Lung microvascular endothelial cell (primary cell): Measurements from ENCODE around the gene TLCD3B. TPM values are rescaled to one million over a fixed set of nuclear protein-coding genes. Genes with fewer than 3 reads are reported as not detected.
"Not testable (repeated sequence)": the region's sequence is repeated elsewhere in the genome, so short reads cannot be mapped to it uniquely, and the experiment has no call there.

Experiments used
- DNase-seq, 2 donors: peaks; one replicate each; pipeline versions ENCODE4 v3.0.0 to v3.0.0-alpha.2; 2010; ENCODE audit warnings: low read depth in 2 of 2
- total RNA-seq: library from RNA; depleted of rRNA; stranded (reverse); fragments of >200 nt; gene quantifications from 2 replicates; pipeline ENCODE4 v1.2.1, GENCODE V29; 2014

Gene TLCD3B
- total RNA-seq, 1 donor from 2014 or later: not detected

DNA sequence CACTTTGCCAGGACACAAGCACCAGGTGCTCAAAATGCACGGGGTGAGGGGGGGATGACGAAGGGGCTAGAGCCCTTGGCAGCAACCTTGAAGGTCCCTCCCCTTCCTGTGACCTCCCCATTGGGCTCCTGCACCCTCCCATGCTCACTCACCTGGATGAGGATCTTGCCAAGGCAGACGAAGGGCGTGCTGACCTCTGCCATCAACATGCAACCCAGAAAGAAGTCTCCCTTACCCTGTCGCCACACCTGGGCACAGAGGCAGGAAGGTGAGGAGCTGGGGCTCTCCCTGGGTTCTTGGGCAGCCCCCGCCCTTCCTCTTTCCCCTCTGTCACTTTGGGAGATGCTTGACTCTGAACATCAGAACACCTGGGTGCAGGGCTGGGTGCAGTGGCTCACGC lies 5.5 kb downstream of the TLCD3B start:
- no peak for DNase-seq

DNA sequence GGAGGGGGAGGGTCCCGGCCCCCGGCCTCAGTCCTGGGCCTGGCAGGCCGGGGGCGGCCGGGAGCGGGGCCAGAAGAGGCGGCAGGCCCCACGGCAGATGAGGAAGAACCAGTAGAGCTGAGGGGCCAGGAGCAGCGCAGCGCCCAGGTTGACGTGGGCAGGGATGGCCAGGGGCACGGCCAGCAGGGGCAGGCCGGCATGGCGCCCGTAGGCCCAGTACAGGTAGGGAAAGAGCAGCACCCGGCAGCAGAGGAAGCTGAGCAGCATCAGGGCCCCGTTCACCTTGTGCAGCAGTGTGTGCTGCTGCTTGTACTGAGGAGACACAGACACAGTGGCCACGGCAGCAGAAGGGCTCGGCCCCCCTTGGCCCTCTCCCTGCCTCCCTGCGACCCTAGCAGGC lies 5.9 kb downstream of the TLCD3B start:
- no peak for DNase-seq

DNA sequence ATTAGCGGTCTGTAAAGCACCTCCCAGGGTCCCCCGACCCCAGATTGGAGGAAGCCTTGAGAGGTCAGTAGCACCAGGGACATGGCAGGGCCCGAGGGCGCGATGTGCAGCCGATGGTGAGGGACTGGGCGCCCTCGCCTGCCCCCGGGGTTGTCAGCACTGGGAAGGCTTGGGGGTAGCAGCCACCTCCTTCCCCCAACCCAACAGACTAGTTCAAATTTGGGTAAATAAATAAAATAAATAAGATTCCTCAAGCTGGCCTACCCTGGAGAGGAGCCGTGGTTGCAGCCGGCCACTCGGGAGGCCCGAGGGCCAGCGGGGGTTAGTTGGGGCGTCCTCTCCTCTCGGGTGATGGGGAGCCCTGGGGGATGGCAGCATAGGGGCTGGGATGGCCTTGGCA lies 6.6 kb downstream of the TLCD3B start:
- no peak for DNase-seq

DNA sequence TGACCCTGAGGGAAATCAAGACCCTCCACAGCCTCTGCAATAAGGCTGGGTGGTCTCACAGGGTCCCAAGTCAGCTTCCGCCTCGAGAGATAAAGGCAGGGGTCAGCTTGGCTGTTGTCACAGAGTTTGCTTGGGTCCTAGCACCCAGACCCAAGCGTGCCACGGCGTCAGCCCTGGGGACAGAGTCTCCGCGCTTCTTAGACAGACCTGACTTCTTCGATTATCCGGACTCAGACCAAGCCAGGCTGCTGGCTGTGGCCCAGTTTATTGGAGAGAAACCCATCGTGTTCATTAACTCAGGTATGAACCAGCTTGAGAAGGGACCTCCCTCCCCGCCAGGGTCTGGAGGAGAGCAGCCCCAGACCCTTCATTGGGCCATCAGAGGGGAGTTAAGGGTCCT lies 7.5 kb downstream of the TLCD3B start:
- DNase-seq: no peak

DNA sequence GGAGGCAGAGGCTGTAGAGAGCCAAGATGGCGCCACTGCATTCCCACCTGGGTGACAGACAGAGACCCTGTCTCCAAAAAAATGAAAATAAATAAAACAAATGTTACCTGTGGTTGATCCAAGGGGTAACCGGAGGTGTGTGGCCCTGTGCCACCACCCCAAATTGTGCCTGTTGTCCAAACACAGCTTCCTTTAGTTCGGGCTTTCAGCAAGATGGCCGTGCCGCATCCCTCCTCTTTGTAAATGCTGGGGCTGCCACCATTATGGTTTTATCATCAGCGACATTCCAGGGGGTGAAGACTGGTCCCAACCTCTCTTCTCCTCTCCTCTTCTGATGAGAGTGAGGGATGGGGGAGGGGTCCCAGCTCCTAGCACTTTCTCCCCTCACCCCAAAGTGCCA lies 8.2 kb downstream of the TLCD3B start, which contains the start of gene C16orf92:
Gene C16orf92 (plus strand): TSS at position 312 of the 400 bp plus-strand sequence. CDS start 143 bp downstream, outside the sequence.
- no peak for DNase-seq

DNA sequence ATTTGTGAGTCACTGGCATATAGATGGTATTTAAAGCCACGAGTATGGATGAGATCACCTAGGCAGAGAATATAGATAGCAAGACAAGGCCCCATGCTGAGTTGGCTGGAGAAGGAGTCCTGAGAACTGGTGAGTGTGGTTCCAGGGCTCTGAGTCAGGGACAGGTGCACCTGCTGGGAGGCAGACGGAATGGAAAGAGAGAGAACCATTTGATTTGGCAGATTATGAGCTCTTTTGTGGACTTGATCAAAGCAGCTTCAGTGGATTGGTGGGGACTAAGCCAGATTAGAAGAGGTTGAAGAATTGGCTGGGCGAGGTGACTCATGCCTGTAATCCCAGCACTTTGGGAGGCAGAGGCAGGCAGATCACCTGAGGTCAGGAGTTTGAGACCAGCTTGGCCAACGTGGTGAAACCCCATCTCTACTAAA lies 12.3 kb downstream of the TLCD3B start:
- DNase-seq: no peak

DNA sequence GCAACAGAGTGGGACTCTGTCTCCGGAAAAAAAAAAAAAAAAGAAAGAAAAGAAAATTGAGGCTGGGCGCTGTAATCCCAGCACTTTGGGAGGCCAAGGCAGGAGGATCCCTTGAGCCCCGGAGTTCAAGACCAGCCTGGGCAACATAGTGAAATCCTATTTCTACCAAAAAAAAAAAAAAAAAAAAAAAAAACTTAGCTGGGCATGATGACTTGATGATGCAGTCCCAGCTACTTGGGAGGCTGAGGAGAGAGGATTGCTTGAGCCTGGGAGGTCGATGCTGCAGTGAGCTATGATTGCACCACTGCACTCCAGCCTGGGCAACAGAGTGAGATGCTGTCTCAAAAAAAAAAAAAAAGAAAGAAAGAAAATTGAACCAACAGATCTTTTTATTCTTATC lies 13.1 kb downstream of the TLCD3B start:
- DNase-seq: not testable (repeated sequence)

DNA sequence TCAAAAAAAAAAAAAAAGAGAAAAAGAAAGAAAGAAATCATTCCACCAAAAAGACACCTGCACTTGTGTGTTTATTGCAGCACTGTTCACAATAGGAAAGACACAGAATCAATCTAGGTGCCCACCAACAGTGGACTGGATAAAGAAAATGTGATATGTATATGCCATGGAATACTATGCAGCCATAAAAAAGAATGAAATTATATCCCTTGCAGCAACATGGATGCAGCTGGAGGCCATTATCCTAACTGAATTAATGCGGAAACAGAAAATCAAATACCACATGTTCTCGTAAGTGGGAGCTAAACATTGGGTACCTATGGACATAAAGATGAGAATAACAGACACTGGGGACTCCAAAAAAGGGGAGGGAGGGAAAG lies 13.8 kb downstream of the TLCD3B start:
- DNase-seq: no peak

DNA sequence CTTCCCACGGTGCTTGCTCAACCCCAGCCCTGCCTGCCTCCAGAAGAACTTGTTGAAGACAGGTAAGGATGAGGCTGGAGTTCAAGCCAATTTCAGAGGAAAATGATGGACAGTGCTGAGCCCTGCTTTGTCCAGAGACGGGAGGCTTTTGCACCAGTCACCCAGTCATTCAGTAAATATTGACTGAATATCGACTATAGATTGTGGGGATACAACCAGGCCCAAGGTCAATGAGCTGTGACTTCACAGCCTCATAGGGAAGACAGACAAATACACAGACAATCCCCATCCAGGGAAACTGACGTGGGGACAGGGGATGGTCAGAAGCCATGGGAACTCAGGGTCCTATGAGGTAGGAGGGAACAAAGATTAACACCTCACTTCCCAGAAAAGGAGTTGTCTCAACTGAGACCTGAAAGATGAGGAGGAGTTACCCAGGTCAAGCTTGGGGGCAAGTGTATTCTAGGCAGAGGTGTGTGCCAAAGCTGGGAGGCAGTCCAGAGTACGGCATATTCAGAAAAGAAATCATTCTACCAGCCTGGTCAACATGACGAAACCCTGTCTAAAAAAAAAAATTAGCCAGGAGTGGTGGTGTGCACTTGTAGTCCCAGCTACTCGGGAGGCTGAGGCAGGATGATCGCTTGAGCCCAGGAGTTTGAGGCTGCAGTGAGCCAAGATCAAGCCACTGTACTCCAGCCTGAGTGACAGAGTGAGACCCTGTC lies 14.4 kb downstream of the TLCD3B start:
- no peak for DNase-seq

DNA sequence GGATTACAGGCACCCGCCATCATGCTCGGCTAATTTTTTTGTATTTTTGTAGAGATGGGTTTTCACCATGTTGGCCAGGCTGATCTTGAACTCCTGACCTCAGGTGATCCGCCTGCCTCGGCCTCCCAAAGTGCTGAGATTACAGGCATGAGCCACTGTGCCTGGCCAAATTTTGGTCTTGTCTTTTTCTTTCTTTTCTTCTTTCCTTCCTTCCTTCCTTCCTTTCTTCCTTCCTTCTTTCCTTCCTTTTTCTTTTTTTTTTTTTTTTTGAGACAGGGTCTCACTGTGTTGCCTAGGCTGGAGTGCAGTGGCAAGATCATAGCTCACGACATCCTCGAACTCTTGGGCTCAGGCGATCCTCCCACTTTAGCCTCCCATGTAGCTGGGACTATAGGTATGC lies 15.6 kb downstream of the TLCD3B start:
- DNase-seq: not testable (repeated sequence)

DNA sequence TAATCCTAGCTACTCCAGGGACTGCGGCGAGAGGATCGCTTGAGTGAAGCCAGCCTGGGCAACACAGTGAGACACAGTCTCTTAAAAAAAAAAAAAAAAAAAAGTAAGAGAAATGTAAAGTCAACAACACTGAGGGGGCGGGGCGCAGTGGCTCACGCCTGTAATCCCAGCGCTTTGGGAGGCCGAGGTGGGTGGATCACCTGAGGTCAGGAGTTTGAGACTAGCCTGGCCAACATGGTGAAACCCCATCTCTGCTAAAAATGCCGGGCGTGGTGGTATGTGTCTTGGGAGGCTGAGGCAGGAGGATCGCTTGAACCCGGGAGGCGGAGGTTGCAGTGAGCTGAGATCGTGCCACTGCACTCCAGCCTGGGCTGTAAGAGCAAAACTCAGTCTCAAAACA lies 18.5 kb downstream of the TLCD3B start:
- not testable (repeated sequence) for DNase-seq

DNA sequence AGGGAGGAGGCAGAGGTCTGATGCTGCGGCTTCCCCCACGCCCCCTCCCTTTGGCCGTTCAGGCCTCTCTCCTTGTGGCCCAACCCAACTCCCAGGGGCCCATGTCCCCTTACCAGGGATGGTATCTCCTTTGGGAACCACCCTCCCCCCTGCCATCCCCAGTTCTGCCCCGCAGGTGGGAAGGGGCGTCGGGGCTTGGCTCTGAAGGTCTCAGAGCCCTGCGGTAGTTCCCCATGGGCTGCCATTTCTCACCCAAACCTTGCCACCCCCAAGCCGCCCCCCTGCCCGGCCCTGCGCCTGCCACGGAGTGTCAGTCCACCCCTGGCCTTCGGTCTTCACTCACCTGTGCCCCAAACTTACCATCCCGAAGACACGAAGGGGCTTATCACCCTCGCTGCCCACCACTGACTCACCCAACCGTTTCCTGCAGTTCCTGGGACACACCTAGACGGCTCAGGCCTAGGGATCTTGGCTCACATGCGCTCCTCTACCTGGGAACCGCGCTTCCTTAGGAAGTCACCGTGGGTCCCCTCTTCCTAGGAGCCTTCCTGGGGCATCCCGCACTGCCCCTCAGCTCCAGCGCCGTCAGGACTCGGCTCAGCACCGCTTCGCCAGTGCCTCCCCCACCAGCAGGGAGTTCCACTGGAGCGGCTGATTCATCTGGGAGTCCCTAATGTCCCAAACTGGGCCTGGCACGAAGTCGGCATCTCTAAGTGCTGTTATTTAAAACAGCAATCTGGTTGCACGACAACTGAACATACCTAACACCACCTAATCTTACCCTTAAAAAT lies 19.2 kb downstream of the TLCD3B start:
- no peak for DNase-seq

DNA sequence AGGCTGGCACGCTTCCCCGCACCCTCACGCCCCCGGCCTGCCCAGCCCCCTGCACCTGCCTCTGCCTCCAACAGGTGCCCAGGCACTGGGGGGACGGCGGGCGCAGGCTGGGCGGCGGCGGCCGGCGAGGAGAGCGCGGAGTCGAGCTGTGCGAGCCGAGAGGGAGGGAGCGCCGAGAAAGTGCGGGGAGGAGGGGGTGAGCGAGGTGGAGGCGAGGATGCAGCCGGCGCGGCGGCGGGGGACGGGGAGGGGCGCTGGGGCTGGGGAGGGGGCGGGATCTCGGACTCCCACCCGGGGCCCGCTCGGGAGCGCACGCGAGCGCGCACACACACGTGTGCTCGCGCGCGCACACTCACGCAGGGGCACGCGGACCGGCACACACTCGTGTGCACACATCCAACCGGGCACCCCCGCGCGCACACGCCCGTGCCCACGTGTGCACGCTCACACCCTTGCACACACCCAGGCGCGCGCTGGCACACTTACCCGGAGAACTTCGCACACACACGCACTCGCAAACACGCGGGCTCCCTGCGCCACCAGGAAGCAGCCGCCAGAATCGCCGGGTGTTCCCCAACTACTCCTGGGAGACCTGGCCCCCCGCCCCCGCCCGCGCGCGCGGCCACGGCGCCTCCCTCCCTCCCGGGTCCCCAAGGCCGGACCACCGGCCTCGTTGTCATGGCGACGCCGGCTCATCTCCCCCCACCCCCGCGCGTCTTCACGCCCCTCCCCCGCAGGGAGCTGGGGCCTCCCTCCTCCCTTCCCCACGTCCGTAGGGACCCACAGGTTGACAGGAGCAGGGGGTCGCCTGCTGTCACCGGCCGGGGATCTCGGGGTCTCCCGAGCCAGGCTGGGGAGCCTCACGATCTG lies 20.0 kb downstream of the TLCD3B start, which contains the start of gene DOC2A:
Gene DOC2A (minus strand): TSS at position 184 of the 870 bp plus-strand sequence. CDS start 805 bp downstream, outside the sequence.
- no peak for DNase-seq

DNA sequence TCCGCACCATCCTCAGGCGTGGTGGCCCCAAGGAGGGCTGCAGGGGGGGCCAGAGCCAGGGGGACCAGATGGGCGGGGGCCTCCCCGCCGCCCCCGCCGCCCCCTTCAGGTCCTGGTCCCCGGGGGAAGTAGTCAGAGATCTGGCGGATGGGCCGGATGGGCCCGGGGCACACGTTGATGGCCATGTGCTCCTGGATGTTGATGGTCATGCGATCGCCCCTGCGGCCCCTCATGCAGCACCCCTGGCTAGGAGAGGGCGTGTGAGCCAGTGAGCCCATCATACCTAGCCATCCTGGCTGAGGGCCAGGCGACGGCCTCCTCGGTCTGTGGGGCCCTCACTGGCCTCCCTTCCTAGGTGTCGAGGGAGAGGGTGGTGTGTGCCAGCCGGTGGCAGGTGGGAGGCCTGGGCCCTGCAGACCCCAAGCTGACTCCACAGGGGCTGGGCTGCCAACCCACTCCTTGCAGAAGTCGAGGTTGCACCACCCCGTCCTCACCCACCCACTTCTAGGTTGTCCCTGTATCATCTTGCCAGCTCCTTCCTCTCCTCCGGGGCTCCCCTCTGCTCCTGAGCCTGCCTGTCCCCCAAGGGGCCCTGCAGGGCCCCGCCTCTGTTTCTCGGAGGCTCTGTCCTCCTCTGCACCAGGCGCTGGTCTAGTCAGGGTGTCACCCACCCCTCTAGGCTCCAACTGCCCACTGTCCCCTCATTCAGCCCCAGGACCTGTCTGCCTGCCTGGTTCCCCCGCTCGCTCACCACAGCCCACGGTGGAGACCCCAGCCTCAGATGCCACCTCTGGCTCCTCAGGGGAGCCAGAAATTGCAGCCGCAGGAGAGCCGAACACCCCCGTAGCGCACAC lies 20.9 kb downstream of the TLCD3B start:
- no peak for DNase-seq

DNA sequence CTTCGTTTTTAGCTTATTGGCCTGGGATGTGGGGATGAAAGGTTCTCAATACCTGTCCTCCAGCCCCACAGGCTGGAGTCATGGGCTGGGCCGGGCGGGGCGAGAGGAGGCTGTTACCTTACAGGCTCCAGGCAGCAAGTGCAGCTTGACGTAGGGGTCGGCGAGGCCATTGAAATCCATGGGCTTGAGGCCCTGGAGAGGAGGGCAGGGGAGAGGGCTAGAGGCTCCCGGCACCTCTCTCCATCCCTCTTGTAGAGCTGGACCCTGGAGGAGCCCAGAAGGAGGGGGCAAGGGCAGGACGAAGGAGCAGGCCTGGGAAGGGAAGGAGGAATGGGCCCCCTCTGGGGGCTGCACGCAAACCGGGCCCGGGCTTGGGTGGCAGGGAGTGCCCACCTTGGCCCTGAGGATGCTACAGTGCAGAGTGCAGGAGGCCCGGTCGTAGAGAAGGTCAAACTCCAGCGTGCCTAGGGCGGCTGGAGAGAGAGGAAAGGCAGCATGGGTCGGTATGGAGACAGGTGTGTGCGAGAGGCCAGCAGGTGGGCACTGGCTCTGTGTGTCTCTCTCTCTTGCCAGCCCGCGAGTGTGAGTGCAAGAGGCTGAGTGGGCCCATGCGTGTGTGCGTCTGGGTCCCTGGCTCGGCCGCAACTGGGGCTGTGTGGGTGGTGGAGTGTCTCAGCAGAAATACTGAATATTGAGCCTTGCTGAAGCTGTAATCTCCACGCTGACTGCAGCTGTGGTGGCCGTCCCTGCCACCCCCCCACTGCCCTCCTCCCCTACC lies 21.8 kb downstream of the TLCD3B start:
- DNase-seq: no peak

DNA sequence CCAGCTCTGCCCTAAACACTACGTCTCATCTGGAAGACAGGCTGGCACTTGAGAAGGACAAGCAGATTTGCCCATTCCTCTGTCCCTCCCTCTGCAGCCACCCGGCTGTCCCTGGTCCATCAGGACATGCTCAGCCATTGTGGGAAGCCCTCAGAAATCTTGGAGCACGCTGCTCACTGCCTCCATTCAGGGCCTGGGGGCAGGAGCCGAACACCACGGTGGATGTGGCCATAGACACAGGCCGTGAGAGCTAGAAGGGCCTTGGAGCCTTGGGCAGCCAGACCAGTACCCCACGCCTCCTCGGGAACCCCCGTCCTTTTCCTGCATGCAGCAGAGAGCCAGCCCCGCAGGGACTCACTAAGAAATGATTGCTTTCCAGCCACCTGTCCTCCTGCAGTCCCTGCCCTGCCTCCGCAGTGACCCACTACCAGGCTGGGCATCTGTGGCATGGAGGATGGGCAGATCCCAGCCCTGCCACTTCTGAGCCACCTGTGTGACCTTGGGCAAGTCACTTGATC lies 23.6 kb downstream of the TLCD3B start:
- DNase-seq: no peak

DNA sequence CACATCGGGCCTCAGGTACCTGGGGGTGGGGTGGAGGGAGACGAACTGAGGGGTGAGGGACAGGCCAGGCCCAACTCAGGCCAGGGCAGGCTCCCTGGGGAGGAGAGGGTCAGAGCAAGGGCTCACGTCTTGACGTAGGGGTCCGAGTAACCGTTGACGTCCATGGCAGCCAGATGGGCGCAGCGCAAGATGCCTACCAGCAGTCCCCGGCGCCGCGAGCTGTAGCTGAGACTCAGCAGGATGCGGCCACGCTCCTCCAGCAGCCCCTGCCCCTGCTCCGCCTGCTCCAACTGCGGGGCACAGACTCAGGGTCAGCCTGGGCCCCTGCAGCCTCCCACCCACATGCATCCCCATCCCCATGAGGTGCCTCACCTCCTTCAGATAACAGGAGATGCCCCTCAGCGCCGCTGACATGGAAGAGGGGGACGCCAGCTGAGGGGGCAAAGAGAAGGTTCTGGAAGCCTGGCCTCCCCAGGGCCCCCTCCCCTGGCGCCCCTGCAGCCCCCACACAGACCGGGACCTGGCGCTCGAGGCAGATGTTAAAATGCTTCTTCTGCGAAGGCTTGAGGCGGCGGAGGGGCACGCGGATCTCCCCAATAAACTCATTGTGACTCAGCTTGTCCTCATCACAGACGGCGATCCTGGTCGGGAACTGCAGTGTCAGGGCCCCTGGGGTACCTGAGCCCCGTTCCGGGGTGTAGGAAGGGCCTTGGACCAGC lies 24.3 kb downstream of the TLCD3B start:
- no peak for DNase-seq

DNA sequence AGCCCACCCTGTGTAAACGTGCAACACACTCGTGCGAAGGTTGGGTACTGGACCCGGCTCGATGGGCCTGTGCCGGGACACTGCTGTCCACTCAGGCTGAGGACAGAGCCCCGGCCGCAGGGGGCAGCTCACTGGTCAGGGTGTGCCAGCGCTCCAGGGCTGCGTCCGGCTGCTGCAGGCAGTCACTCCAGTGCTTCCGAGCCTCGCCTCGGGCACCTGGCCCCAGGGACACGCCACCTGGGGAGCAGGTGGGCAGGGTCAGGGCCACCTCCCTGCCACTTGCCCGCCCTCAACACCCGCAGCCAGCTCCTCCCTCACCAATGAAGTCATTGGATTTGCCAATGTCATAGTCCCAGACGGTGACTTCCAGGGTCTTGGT lies 25.0 kb downstream of the TLCD3B start:
- DNase-seq: no peak
